ENCODE data around the gene ARHGAP20.
"Not testable (repeated sequence)": the region's sequence is repeated elsewhere in the genome, so short reads cannot be mapped to it uniquely, and the experiment has no call there.

The ARHGAP20 gene

GRCh38 chr11:110716361-110716760, 4.1 kb upstream of the ARHGAP20 start:
- DNase-seq: no peak

DNA sequence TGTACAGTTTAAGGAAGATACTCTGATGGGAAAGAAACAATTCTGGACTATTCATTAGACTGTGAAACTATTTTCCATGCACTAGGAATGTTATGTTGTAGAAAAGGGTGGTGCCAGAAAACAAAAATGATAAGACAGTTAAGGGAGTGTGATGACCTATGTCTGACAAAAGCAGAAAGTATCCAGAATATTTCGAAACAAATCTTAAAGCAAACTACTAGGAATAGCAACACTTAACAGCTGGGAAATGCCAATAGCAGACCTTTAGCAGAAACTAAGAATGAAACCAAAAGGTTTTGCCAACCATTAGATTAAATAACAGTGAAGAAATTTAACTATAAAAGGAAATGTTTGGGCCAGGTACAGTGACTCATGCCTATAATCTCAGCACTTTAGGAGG, 3.3 kb upstream of the ARHGAP20 start:
- no peak for DNase-seq

GRCh38 chr11:110713449-110713776, 1.2 kb upstream of the ARHGAP20 start:
- DNase-seq: no peak

- no peak for DNase-seq
These were observed 617 bp upstream of the ARHGAP20 start for GRCh38 chr11:110712659-110713448.

DNA sequence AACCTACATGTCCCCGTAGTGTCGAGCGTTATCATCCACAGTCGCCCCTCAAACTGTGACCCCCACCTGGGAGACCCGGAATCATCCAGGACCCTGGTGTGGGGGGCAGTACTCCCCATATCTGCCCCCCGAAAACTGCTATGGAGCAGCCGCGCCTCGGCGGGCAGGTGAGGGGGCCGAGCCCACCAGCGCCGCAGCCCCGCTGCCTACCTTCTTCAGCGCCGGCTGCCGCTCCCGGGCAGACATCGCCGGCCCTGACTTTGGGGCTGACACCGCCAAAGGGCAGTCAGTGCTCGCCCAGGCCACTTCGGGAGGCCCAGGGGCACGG, 825 bp downstream of the ARHGAP20 start:
- DNase-seq: no peak

- DNase-seq: no peak
These were observed 1.4 kb downstream of the ARHGAP20 start for GRCh38 chr11:110710628-110711381.

DNA sequence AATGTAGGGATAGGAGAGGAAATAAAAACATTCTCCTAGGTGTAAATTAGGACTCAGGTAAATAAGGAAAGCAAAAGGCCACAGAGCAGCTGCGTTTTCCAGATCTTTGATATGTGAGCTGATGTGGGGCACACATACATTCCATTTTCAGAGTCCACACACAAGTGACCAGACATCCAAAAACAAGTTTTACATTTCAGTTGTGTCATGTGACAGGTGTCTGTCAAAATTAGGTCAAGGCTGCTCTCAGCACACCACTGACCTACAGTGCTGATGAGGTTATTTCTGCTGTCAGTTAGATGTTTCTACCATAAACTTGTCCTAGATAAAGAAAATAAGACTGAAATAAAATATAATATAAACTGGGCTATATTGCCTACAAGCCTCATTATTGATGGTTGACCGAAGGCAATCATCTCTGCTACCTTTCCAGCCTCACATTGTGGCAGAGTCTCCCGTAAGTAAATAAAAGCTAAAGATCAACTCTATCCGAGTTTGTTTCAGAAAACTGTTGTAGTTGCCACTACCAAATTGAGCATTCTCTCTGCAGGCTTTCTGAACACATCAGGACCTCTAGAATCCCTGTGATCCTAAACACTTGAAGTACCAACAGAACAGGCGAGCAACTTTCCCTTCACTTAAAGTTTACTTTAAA, 7.9 kb downstream of the ARHGAP20 start:
- no peak for DNase-seq

DNA sequence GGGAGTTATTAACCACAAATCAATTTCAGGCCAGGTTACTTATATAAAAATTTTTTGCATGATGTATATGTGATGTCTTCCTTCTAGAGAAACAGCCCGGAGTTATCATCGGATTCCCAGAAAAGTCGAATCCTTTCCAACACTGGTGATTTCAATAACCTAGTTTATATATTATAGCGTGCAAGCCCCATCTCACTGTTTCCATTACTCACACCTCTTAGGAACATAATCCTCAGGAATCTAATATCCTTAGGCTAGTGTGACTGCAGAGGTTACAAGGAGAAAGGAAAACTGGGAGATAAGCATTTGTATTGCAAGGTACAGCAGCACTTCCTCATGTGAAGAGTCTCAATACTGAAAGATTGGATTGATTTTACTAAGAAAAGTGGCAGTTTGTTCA, 20.3 kb downstream of the ARHGAP20 start:
- DNase-seq: no peak

DNA sequence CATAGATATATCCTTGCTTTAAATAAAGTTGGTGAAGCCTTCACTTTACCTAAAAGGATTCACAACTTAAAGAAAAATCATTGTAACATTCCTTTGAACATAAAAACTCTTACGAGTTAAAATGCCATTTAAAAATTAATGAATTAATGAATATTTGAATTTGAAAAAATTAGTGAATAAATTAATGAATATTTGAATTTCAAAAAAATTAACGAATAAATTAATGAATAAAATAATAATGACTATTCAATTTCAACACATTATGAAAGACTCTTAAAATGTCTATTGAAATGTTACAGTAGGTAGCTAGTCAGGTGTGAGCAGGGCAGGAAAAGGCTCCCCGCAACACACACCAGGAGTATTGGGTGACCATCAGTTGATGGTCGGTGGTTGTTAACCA, 22.9 kb downstream of the ARHGAP20 start:
- no peak for DNase-seq

- no peak for DNase-seq
These were observed 32.8 kb downstream of the ARHGAP20 start for GRCh38 chr11:110679323-110679975.

DNA sequence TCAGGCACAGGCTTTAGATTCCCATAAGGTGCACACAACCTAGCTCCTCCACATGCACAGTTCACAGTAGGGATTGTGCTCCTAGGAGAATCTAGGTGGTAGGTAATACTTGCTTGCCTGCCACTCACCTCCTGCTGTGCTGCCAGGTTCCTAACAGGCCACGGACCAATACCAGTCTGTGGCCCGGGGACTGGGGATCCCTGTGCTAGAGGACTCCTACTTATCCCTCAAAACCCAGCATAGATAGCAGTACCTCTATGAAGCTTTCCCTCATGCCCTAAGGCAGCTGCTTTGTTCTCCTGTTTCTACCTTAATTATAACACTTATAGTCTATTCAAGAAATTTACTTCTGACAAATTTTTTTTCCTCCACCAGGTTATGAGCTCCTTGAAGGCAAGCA, 36.7 kb downstream of the ARHGAP20 start:
- no peak for DNase-seq

- DNase-seq: no peak
These were observed 46.4 kb downstream of the ARHGAP20 start for GRCh38 chr11:110665689-110666465.

GRCh38 chr11:110655967-110656366, 56.3 kb downstream of the ARHGAP20 start:
- no peak for DNase-seq

DNA sequence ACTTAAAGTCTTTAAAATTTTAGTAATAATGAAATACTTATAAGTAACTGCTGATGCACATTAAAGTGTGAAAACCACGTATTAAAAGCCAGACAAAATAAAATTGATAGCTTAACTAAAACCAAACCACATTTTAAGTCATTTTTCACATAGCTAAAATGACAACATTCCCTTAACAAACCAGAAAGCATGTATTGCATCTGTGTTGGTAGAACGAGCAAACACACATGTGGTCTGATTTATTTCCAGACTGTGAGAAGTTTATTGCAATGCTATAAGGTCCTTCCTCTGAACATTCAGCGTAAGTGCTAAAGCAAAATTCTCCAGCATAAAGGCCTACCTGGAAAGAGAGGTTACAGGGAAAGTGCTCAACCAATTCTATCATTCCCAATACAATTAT, 57.8 kb downstream of the ARHGAP20 start:
- no peak for DNase-seq

- no peak for DNase-seq
These were observed 67.0 kb downstream of the ARHGAP20 start for GRCh38 chr11:110645253-110645652.

DNA sequence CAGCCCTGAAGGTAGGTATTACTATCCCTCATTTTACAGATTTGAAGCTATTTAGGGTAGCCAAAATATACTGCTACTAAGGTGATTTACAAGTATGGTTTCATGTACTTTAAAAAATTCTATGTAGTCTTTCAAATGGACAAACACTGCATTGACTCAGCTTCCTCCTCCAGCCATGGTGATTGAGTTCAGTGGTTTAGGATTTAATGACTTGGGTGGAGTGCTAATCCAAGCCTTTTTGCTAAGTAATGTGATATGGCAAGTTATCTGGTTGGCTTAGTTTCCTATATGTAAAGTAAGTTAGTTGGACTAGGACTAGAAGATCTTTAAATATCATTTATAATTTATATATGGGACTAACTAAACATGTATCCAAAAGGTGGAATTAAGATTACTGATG, 77.9 kb downstream of the ARHGAP20 start:
- no peak for DNase-seq

- no peak for DNase-seq
These were observed 80.7 kb downstream of the ARHGAP20 start for GRCh38 chr11:110631551-110631950.

GRCh38 chr11:110629594-110629993, 82.6 kb downstream of the ARHGAP20 start:
- no peak for DNase-seq

- no peak for DNase-seq
These were observed 90.4 kb downstream of the ARHGAP20 start for GRCh38 chr11:110621826-110622225.

- not testable (repeated sequence) for DNase-seq
These were observed 92.9 kb downstream of the ARHGAP20 start for GRCh38 chr11:110619366-110619765.

- DNase-seq: no peak
These were observed 98.2 kb downstream of the ARHGAP20 start for GRCh38 chr11:110614031-110614430.

- no peak for DNase-seq
These were observed 98.9 kb downstream of the ARHGAP20 start for GRCh38 chr11:110613197-110613918.
